ENCODE data around the gene FGF23.

Gene FGF23

DNA sequence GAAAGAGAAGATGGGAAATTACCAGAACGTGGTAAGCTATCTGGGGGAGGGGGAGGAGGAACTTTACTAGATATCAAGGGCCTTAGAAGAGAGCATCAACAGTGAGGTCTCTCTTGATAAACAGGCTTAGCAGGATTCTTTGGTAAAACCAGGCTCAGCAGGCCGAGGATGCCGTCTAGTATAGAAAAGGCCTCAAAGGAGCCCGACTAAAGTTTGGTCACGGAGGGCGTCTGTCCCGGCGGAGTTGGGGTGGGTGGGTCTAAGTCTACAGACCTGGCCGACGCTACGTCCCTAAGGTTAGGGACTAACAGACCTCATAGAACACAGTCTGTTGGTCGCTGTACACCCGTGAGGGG lies 59.0 kb downstream of the FGF23 start:
- no peak for DNase-seq (ENCODE audit: low read depth in 1 of 2, low spot score in 1 of 2)
